T-helper 9 cell (primary cell): ENCODE data around the gene FOXF1.

ENCODE experiments used
- DNase-seq: peaks from one replicate; pipeline ENCODE4 v3.0.0-alpha.2; 2020

The FOXF1 gene

GRCh38 chr16:86517652-86518258 is 7.4 kb downstream of the FOXF1 start:
- no peak for DNase-seq

- no peak for DNase-seq
Observed at GRCh38 chr16:86519007-86519648, 8.8 kb downstream of the FOXF1 start.

- DNase-seq: peak; percentile 48
Observed at GRCh38 chr16:86519649-86520316, 9.5 kb downstream of the FOXF1 start.

GRCh38 chr16:86520317-86521210 is 10.2 kb downstream of the FOXF1 start:
- DNase-seq: no peak

GRCh38 chr16:86521236-86522197 is 11.2 kb downstream of the FOXF1 start:
- DNase-seq: no peak

GRCh38 chr16:86522634-86523033 is 12.3 kb downstream of the FOXF1 start:
- no peak for DNase-seq

- no peak for DNase-seq
Observed at GRCh38 chr16:86523166-86523740, 12.9 kb downstream of the FOXF1 start.

GRCh38 chr16:86524029-86524428 is 13.7 kb downstream of the FOXF1 start:
- DNase-seq: no peak

GRCh38 chr16:86525696-86526095 is 15.4 kb downstream of the FOXF1 start:
- DNase-seq: no peak

GRCh38 chr16:86527366-86527765 is 17.0 kb downstream of the FOXF1 start:
- DNase-seq: no peak

GRCh38 chr16:86528061-86528929 is 18.0 kb downstream of the FOXF1 start:
- DNase-seq: no peak

GRCh38 chr16:86529160-86529559 is 18.8 kb downstream of the FOXF1 start:
- DNase-seq: no peak

- DNase-seq: no peak
Observed at GRCh38 chr16:86530251-86531190, 20.2 kb downstream of the FOXF1 start.

GRCh38 chr16:86531191-86531545 is 20.8 kb downstream of the FOXF1 start:
- no peak for DNase-seq

- DNase-seq: no peak
Observed at GRCh38 chr16:86531641-86532525, 21.6 kb downstream of the FOXF1 start.

- DNase-seq: no peak
Observed at GRCh38 chr16:86532526-86532815, 22.1 kb downstream of the FOXF1 start.

- DNase-seq: no peak
Observed at GRCh38 chr16:86533076-86533475, 22.7 kb downstream of the FOXF1 start.

- no peak for DNase-seq
Observed at GRCh38 chr16:86533767-86534351, 23.5 kb downstream of the FOXF1 start.
